HepG2 (cell line): ENCODE data around the gene PRMT2. TPM values are rescaled to one million over a fixed set of nuclear protein-coding genes. Genes with fewer than 3 reads are reported as not detected.
A peak's percentile ranks its signal among the peaks of the same experiment; 100 is the strongest.

ENCODE experiments used
- ATF7-NPFF ChIP-seq: sonication (generic); formaldehyde crosslinking; IDR thresholded peaks from 2 replicates; pipeline ENCODE4 v1.8.1; 2023; ENCODE audit warnings: mild to moderate bottlenecking, low read depth, missing genetic modification reagents, moderate library complexity
- CSRNP2 ChIP-seq: sonication (generic); formaldehyde crosslinking; conservative IDR thresholded peaks from 2 replicates; pipeline ENCODE4 v1.8.0; 2022; ENCODE audit warnings: low read depth, missing genetic modification reagents
- FOXA1 ChIP-seq, 2 experiments: fragments of 450-650 bp in 1 of 2; sonication (generic) in 1 of 2; formaldehyde crosslinking in 1 of 2; IDR thresholded peaks; 2 replicates each; pipeline versions ENCODE4 v1.4.0 to v1.6.1; 2016 to 2020; ENCODE audit warnings: missing genetic modification reagents in 1 of 2
- KMT2A ChIP-seq: sonication (generic); formaldehyde crosslinking; IDR thresholded peaks from 2 replicates; pipeline ENCODE4 v1.4.0; 2020; ENCODE audit warnings: missing genetic modification reagents
- MAF1 ChIP-seq: sonication (generic); formaldehyde crosslinking; IDR thresholded peaks from 2 replicates; pipeline ENCODE4 v1.5.0; 2020; ENCODE audit warnings: missing genetic modification reagents, borderline replicate concordance
- NCOA2 ChIP-seq: sonication (generic); formaldehyde crosslinking; IDR thresholded peaks from 2 replicates; pipeline ENCODE4 v1.8.0; 2022; ENCODE audit warnings: inconsistent platforms
- NFE2L1 ChIP-seq: sonication (generic); formaldehyde crosslinking; IDR thresholded peaks from 2 replicates; pipeline ENCODE4 v1.4.0; 2020; ENCODE audit warnings: missing genetic modification reagents, mild to moderate bottlenecking, borderline replicate concordance
- NONO ChIP-seq, 2 experiments: fragments of 450-650 bp in 1 of 2; sonication (generic) in 1 of 2; formaldehyde crosslinking in 1 of 2; IDR thresholded peaks in 1 of 2; conservative IDR thresholded peaks in 1 of 2; 2 replicates each; pipeline versions ENCODE4 v1.6.1 to v1.8.0; 2017 to 2022; ENCODE audit warnings: mild to moderate bottlenecking in 1 of 2, missing genetic modification reagents in 1 of 2, moderate library complexity in 1 of 2
- NRL ChIP-seq: sonication (generic); formaldehyde crosslinking; IDR thresholded peaks from 2 replicates; pipeline ENCODE4 v1.5.0; 2020; ENCODE audit warnings: missing genetic modification reagents, mild to moderate bottlenecking, moderate library complexity, borderline replicate concordance
- PTBP1 ChIP-seq: fragments of 200-400 bp; formaldehyde crosslinking; IDR thresholded peaks from 2 replicates; pipeline ENCODE4 v1.6.1; 2018; ENCODE audit warnings: low read length, low read depth; ENCODE audit not compliant: poor library complexity, severe bottlenecking
- THYN1 ChIP-seq: sonication (generic); formaldehyde crosslinking; IDR thresholded peaks from 2 replicates; pipeline ENCODE4 v1.8.1; 2023; ENCODE audit warnings: low read depth, mild to moderate bottlenecking, moderate library complexity, missing genetic modification reagents, borderline replicate concordance
- TOPORS ChIP-seq: sonication (generic); formaldehyde crosslinking; IDR thresholded peaks from 2 replicates; pipeline ENCODE4 v1.8.0; 2023; ENCODE audit warnings: mild to moderate bottlenecking, missing genetic modification reagents
- XRCC5 ChIP-seq: fragments of 200-400 bp; formaldehyde crosslinking; optimal IDR thresholded peaks from 2 replicates; pipeline ENCODE3; 2017; ENCODE audit warnings: mild to moderate bottlenecking, low read length
- ZFP82 ChIP-seq: sonication (generic); formaldehyde crosslinking; IDR thresholded peaks from 2 replicates; pipeline ENCODE4 v1.5.1; 2020; ENCODE audit warnings: mild to moderate bottlenecking, missing genetic modification reagents, borderline replicate concordance
- ZMYM4 ChIP-seq: sonication (generic); formaldehyde crosslinking; IDR thresholded peaks from 2 replicates; pipeline ENCODE4 v1.8.1; 2023; ENCODE audit warnings: mild to moderate bottlenecking, missing genetic modification reagents
- ZNF430 ChIP-seq: sonication (generic); formaldehyde crosslinking; IDR thresholded peaks from 2 replicates; pipeline ENCODE4 v1.9.0; 2021; ENCODE audit warnings: mild to moderate bottlenecking, missing genetic modification reagents
- ZNF687 ChIP-seq: sonication (generic); formaldehyde crosslinking; IDR thresholded peaks from 2 replicates; pipeline ENCODE4 v1.5.1; 2020; ENCODE audit warnings: mild to moderate bottlenecking, missing genetic modification reagents, moderate library complexity
- ZNF761 ChIP-seq: sonication (generic); formaldehyde crosslinking; conservative IDR thresholded peaks from 2 replicates; pipeline ENCODE4 v1.4.0; 2020; ENCODE audit warnings: mild to moderate bottlenecking, missing genetic modification reagents
- ZNF841 ChIP-seq: sonication (generic); formaldehyde crosslinking; IDR thresholded peaks from 2 replicates; pipeline ENCODE4 v1.8.1; 2023; ENCODE audit warnings: missing genetic modification reagents, borderline replicate concordance
- ZSCAN21 ChIP-seq: sonication (generic); formaldehyde crosslinking; IDR thresholded peaks from 2 replicates; pipeline ENCODE4 v1.8.0; 2022; ENCODE audit warnings: mild to moderate bottlenecking, missing genetic modification reagents, moderate library complexity, borderline replicate concordance
- polyA plus RNA-seq, 8 experiments: library from polyadenylated mRNA; depleted of rRNA in 3 of 8; stranded (reverse) in 7 of 8; unstranded in 1 of 8; fragments of >200 nt; fragmentation: Illumina TruSeq in 4 of 8; extraction: Trizol in 4 of 8; gene quantifications; 2 replicates each; pipeline versions ENCODE4 v1.2.1 to v1.2.3, GENCODE V29; 2011 to 2016; ENCODE audit warnings: low read depth in 4 of 8, missing spikeins in 1 of 8, mixed read lengths in 1 of 8; ENCODE audit not compliant: insufficient read depth in 1 of 8
- total RNA-seq, 5 experiments: library from RNA; depleted of rRNA; stranded (reverse); fragments of >200 nt; fragmentation: Illumina TruSeq; extraction: Trizol; gene quantifications; 2 replicates each; pipeline ENCODE4 v1.2.3, GENCODE V29; 2016; ENCODE audit warnings: low read depth in 1 of 5

The PRMT2 gene
- total and polyA plus RNA-seq, 2 of the 13 experiments (the other 11 are each of a cell fraction or from before 2014, with no cell fraction given), result 54.4 to 78.8 TPM

DNA sequence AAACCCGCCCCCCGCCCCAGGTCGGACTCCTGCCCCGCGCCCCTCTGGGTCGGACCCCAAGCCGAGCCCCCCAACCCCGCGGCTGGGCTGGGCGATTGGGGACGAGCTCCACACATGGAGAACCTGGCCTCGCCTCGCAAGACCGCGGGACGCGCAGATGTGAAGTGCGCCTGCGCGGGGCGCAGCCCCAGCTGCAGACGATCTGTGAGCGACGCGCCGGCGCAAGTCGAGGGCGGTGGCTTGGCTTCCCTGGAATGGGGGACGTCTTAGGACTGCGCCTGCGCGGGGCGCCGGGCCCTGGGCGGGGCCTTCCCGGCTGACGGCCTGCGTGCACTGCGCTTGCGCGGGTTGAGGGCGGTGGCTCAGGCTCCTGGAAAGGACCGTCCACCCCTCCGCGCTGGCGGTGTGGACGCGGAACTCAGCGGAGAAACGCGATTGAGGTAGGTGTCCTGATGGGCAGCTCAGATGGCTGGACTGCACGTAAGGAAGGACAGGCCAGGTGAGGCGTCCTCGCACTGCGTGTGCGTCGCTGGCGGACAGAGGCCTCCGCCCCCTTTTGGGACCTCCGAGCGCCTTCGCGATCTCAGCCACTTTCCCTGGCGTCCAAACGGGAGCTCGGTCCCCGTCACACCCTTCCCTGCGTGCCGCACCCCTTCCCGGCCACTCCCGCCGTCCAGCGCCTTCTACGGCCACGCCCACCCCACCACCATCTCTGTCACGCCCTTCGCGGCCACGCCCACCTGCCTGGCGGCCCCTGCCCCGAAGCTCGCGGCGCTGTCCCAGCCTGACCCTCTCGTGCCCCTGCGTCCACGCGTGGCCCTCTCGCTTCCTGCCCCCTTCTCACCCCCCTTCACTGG lies at the start of gene PRMT2 (continued):
- no peak for TF ChIP-seq CSRNP2 (CRISPR knock-in tag)
- peak; percentile 89 for TF ChIP-seq KMT2A (CRISPR knock-in tag)
- TF ChIP-seq ZNF841 (CRISPR knock-in tag), result no peak
- TF ChIP-seq THYN1 (CRISPR knock-in tag), result 0 out of 2 replicates have a peak, but pooled peaks have one; percentile 25
- peak; percentile 84 for TF ChIP-seq ZMYM4 (CRISPR knock-in tag)
- TF ChIP-seq MAF1 (CRISPR knock-in tag), result no peak
- peak; percentile 93 for TF ChIP-seq ATF7-NPFF (CRISPR knock-in tag)
- TF ChIP-seq NRL (CRISPR knock-in tag), result peak; percentile 97
- TF ChIP-seq PTBP1, result no peak
- TF ChIP-seq NFE2L1 (CRISPR knock-in tag), result 0 out of 2 replicates have a peak, but pooled peaks have one; percentile 63
- no peak; the same call in 1 of the 2 replicates for TF ChIP-seq ZNF430 (CRISPR knock-in tag)
- peak; percentile 90; the same call in 1 of the 2 replicates for TF ChIP-seq ZSCAN21
- 0 out of 2 replicates have a peak, but pooled peaks have one; percentile 22 for TF ChIP-seq NCOA2 (CRISPR knock-in tag)
- TF ChIP-seq NONO (IDR thresholded peaks at IDR 0.05), result no peak
- TF ChIP-seq NONO (CRISPR knock-in tag; conservative IDR thresholded peaks at IDR 0.05), result peak; percentile 50
- no peak for TF ChIP-seq FOXA1 (IDR thresholded peaks at IDR 0.05)
- TF ChIP-seq FOXA1 (CRISPR knock-in tag; IDR thresholded peaks at IDR 0.05), result no peak
- TF ChIP-seq ZNF687, result peak; percentile 94
- TF ChIP-seq ZFP82, result 0 out of 2 replicates have a peak, but pooled peaks have one; percentile 73
- peak; percentile 86 for TF ChIP-seq TOPORS (CRISPR knock-in tag)
- TF ChIP-seq XRCC5, result peak; percentile 34
- peak; percentile 92 for TF ChIP-seq ZNF761 (CRISPR knock-in tag)
